ENCODE measurements around the gene FGF14.
A peak's percentile ranks its signal among the peaks of the same experiment; 100 is the strongest.
"Not testable (repeated sequence)": the region's sequence is repeated elsewhere in the genome, so short reads cannot be mapped to it uniquely, and the experiment has no call there.

FGF14 gene

GRCh38 chr13:102131246-102131645 is 270.6 kb downstream of the FGF14 start:
- no peak for DNase-seq

GRCh38 chr13:102128216-102128810 is 273.5 kb downstream of the FGF14 start:
- no peak for DNase-seq

GRCh38 chr13:102127153-102127552 is 274.7 kb downstream of the FGF14 start:
- DNase-seq, result no peak

- no peak for DNase-seq
These were observed 279.7 kb downstream of the FGF14 start for GRCh38 chr13:102122147-102122546.

DNA sequence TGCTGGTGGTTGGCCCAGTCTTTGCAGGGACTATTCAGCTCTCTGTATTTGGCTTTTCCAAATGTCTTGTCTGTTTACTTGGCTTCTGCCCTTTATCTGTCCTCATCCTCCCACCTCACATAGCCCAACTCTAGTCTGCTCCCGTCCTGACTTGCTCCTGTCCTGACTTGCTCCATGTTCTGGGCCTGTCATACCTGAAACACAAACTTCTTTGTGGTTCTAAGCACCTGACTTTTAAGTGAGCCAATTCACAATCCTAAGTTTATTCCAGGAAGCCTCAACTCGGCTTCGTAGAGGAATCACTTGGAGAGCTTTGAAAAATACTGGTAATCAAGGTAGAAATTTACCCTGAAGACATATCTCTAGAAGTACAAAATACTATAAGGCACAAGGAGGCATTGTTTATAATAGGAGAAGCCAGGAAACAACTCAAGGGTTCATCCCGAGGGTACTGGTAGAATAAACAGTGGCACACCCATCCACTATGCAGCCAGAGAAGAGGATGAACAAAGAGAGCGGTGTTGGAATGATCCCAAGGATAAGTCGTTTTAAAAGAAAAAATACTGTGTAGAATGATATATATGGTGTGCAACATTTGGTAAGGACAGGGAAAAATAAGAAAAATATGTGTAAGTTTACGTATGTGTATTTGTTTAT is 284.5 kb downstream of the FGF14 start:
- no peak for DNase-seq

GRCh38 chr13:102103469-102103868 is 298.4 kb downstream of the FGF14 start:
- DNase-seq, result no peak

GRCh38 chr13:102100234-102100633 is 301.6 kb downstream of the FGF14 start:
- DNase-seq, result peak in 1 of 14 donors; percentile 46

- DNase-seq, result no peak
These were observed 304.1 kb downstream of the FGF14 start for GRCh38 chr13:102097708-102098107.

GRCh38 chr13:102093288-102093687 is 308.6 kb downstream of the FGF14 start:
- DNase-seq, result not testable (repeated sequence)

GRCh38 chr13:102091231-102091630 is 310.6 kb downstream of the FGF14 start:
- DNase-seq, result no peak

DNA sequence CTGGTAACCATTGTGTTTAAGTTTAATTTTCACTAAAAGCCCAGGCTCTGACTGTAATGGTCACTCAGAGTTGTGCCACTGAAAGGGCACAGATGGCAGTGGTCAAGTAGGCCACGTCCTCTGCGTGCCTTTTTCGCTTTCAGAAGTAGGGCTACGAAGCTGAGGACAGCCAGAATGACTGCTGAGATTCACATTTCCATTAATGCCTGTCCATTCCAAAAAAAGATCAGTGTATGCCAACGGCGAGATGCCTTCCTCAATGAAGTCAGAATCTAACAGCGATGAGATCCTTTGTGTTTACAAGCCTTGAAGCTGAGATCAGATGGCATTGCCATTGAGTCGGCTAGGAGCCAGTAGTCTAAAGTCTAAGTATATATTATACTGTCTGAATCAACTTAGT is 311.3 kb downstream of the FGF14 start:
- DNase-seq, result peak in 1 of 14 donors; percentile 87

GRCh38 chr13:102089722-102090121 is 312.1 kb downstream of the FGF14 start:
- no peak for DNase-seq

GRCh38 chr13:102089177-102089576 is 312.7 kb downstream of the FGF14 start:
- DNase-seq, result no peak

DNA sequence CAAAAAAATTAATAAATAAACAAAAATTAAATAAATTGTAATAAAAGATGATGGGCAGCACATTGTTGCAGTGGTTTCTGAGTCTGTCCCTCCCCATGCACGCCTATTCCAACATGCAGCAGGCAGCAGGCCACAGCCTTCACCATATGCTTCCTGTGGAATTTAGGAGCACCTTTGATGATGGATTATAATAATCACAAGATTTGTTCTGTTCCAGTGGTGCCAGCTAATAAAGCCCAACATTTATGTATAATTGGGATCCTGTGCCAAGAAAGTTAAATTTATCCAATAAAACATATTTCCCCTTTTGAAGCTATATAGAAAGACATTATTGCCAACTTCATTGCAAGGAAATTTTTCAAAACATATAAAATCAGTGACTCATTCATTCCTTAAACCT is 328.6 kb downstream of the FGF14 start:
- DNase-seq, result no peak

DNA sequence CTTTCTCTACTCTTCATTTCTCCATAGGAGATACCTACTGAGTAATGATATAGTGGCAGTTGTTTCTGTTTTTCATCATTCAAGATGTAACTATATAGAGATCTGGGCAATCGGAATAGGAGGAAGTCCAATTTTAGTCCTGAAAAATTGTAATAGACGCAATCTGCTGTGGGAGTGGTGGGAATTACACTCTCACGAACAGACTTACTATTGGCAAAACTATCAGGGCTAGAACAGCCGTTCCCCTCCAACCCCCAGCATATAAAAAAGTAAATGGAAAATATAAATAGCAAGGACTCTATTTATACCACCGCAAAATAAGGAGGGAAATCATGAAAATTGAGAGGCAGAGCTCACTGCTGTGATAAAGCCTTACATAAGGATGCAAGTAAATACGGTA is 330.1 kb downstream of the FGF14 start:
- peak in 1 of 14 donors; percentile 33 for DNase-seq

DNA sequence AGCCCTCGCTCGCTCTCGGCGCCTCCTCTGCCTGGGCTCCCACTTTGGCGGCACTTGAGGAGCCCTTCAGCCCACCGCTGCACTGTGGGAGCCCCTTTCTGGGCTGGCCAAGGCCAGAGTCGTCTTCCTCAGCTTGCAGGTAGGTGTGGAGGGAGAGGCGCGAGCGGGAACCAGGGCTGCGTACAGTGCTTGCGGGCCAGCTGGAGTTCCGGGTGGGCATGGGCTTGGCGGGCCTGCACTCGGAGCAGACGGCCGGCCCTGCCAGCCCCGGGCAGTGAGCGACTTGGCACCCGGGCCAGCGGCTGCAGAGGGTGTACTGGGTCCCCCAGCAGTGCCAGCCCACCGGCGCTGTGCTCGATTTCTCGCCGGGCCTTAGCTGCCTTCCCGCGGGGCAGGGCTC is 333.5 kb downstream of the FGF14 start:
- not testable (repeated sequence) for DNase-seq

- no peak for DNase-seq
These were observed 346.6 kb downstream of the FGF14 start for GRCh38 chr13:102055090-102055779.

DNA sequence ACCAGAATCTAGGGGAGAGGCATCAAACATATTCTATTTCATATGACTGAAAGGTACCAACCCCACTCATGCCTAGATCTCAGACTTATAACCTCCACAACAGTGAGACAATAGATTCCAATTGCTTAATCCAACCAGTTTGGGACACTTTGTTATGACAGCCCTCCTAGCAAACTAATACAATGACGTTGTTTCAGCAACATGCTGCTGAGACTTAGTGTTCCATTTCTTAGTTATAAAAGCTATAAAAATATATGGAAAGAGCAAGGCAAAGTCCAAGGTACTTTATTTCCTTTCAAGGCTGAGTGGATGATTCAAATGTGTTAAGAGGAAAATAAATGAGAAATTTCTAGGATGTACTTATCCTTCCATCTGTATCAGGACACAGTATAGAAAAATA is 352.0 kb downstream of the FGF14 start:
- DNase-seq, result no peak

- DNase-seq, result no peak
These were observed 356.1 kb downstream of the FGF14 start for GRCh38 chr13:102045731-102046130.

GRCh38 chr13:102042746-102043145 is 359.1 kb downstream of the FGF14 start:
- DNase-seq, result peak in 1 of 14 donors; percentile 85

DNA sequence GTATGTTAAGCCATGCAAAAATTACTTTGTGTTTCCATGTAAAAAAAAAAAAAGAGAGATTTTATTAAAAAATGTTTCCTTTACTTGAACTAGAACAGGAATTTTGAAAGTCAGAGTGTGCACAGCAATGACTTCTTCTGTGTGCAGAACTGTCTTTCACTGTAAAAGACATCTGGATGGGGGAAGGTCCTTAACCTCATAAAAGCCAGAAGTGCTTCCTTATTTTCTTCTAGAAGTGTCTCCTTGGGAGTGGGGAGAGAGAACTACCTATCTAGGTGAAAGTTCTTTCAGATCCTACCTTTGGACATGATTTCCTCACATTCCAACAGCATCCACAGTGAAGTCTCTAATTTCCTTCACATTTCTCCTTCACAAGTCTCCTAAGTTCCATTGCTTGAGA is 360.3 kb downstream of the FGF14 start:
- no peak for DNase-seq

DNA sequence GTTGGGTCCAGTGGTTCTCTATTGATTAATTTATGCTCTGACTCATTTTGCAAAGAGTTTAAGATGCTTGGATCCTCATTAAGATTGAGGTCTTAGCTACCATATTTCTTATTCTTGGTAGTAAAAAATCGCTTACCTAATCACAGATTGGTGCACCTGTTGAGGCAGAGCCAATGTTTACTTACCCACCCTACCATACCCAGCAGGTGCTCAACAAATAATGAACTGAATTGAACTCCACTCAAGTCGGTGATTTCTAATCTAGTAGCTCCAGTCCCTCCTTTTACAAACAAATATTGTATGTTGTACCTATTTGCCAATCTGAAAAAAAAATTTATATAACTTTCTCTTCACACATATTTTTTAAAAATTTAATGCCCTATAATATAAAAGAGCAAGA is 361.0 kb downstream of the FGF14 start:
- no peak for DNase-seq

DNA sequence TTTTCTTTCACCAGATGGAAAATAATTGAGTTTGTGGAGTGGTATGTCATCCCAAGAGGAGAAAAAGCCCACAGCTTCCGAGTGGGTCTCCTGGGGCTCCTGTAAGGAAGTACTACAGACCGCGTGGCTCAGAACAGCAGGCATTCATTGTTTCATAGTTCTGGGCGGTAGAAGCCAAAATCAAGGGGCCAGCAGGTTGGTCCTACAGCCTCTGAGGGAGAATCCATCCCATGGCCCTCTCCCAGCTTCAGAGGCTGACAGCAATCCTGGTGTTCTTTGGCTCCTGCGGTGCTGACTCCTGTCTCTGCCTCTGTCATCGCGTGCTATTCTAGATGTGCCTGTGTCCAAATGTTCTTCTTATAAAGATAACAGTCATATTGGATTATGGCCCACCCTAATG is 362.6 kb downstream of the FGF14 start:
- DNase-seq, result peak in 1 of 14 donors; percentile 35

DNA sequence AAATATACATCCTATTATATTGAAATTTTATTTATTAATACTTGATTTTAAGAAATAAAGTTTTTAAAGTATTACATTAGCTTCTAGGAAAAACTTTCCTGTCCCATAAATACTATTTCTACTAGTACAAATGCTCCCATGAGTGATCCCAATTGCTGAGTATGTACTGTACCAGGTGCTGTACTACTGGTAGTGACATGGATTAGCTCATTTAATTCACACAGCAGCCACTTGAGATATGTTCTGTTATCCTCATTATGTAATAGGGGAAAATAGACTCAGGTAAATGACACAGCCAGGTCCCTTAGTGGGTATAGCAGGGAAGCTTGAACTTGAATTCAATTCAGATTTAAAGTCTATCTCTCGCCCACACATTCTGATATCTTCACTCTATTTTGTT is 363.1 kb downstream of the FGF14 start:
- no peak for DNase-seq

Measured in C1 segment of cervical spinal cord (tissue), 14 donors.